Activated CD8-positive, alpha-beta memory T cell treated with anti-CD3 and anti-CD28 coated beads, Interleukin-2, amount 50 U/mL, for 4 hours (primary cell): Measurements from ENCODE around the gene SLC1A4.
"Not testable (repeated sequence)": the region's sequence is repeated elsewhere in the genome, so short reads cannot be mapped to it uniquely, and the experiment has no call there.

Source experiments
- DNase-seq: peaks from one replicate; pipeline ENCODE4 v3.0.0-alpha.2; 2020

Gene SLC1A4

DNA sequence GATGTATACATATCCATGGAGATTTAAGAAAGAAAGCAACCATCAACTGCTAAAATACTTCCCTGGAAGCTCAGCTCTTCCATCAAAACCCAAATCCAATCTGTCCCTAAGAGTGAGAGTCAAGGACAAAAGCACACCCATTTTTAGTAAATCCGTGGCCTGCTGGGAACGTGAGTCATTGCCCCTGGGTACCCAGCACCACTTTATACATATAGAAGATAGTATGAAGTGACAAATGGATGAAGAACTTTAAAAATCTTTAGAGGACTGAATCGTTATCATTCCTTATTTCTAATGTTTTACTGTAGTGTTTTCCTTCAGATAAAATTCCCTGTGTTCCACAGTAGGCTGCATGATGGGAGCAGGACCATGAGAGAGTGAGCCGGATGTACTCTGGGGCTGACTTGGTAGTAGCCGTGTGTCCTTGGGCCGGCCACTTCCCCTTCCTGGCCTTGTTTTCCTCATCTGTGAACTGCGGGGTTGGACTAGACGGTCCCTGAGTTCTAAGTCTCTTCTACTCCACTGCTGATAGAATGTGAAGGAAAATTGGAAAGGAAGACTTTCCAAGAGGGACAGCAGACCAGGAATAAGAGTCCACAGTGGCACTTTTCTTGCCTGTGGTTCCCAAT lies 38.5 kb downstream of the SLC1A4 start:
- no peak for DNase-seq

DNA sequence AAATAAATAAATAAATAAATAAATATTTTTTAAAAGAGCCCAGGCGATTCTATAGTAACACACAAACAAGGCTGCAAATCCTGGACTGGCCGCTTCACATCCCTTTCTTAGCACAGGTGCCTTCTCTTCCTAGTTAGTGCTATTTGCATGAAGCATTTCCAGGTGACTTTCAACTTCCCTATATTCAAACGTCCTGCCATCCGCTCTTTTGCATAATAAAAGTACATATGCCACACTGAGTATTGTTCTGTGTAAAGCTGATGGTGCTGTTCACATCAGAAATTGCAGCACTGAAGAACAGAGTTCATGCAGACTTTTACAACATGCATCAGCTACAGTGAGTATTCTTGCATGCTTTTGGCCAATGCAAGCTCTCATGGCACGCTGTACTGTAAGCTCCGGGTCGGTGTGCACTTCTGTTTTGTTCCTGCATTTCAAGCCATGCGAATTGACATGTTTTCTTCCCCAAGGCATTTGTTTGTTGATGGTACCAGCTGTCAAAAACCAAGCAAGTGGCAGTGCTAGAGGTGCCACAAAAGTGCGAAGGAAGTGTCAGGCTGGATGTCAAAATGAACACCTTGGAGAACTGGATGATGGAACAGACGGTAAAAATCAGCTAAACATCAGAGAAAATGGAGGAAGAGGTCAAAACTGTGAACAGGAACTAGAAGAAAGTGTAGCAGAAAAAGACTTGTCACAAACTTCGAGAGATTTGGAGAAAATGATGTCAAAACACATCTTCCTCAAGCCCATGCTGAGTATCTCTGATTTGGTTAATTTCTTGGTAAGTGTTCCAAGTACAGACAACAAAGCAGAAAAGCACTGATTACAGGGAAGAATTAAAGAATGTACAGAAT lies 41.5 kb downstream of the SLC1A4 start:
- no peak for DNase-seq

DNA sequence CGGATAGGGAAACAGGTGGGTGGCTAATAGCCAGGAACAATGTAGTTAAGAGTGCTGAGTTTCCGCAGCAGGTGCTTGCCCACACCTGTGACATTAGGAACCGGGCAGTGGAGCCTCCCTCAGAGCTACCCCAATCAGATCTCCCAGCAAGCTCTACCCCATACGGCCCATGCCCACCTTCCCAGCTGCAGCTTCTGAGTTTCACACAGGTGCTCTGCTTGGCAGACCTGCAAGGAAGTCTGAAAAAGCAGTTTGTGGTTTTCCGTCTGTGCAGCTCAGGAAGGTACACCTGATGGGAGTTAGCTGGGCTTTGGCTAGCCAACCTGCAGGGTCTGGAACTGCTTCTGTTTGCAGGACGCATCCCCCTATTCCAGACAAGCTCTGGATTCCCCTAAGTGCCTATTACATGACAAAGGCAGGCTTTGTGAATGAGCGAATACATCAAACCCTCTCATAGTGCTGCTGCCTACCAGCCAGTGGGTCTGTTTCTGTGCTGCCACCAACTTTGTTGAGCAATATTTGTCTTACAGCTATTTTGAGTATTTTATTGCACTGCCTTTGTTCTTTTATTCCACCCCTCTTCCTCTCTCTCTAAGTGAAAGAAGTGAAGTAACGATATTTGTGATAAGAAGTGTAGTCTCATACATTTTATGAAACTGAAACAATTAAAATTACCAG lies 42.3 kb downstream of the SLC1A4 start:
- DNase-seq = no peak

DNA sequence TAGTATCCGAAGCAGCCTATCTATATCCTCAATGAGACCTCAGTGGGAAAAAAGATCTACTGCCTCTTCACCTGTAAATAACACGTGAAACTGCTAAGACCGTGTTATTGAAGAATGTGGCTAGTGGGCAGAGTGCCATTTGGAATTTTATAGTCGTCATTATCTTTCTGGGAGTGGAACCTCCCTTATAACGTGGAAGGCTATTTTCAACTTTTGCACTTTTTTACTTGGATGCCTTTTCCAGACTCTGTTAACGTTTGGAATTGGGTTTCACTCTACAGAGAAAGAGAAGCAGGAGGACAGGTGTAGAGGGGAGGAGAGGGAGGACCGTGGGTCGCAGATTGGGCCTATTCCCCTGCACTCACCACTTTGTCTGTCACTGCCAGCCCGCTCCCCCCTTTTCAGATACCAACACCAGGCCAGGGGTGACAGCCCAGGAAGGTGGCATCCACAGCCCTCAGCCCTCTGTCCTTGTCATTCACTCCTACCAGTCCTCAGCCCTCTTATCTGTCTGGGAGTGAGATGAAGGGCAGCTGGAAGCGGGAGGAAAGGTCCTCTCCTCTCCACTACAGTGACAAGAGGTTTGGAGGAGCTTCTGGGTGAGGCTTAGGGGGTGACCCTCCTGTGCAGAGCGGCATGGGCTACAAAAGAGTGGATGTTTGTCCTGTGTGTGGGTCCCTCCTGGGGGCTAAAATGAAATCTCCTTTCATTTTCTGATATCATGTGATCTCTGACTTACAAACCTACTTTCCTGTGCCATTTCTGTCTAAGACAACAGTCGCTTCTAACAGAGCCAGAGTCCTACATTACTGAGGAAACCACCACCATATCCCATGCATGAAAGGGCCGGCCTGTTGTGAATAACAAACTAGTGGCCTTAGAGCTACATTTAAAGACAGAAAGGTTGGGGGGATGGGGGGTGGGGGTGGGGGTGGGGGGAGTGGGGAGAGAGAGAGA lies 43.1 kb downstream of the SLC1A4 start:
- DNase-seq = no peak

DNA sequence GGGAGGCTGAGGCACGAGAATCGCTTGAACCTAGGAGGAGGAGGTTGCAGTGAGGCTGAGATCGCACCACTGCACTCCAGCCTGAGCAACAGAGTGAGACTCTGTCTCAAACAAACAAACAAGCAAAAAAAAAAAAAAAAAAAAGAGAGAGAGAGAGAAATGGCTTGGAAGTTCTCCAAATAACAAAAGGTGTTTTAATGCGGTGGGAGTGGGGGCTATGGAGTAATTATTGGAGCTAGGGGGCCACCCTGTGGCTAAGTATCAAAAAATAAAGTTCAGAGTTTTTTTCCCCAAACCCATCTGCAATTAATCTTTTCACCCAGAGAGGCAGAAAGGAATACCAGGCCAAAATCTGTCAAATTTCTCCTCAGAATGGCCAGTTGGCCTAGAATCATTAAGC lies 44.0 kb downstream of the SLC1A4 start:
- no peak for DNase-seq

DNA sequence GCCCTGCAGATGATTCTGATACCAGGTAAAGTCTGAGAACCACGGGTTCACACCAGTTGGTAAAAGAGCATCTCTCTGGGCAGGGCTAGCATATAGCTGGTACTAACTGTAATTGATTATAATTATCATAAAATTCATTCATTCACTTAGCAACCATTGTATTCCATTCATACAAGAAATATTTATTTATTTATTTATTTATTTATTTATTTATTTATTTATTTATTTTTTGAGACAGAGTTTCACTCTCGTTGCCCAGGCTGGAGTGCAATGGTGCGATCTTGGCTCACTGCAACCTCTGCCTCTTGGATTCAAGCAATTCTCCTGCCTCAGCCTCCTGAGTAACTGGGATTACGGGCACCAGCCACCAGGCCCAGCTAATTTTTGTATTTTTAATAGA lies 44.5 kb downstream of the SLC1A4 start:
- not testable (repeated sequence) for DNase-seq

DNA sequence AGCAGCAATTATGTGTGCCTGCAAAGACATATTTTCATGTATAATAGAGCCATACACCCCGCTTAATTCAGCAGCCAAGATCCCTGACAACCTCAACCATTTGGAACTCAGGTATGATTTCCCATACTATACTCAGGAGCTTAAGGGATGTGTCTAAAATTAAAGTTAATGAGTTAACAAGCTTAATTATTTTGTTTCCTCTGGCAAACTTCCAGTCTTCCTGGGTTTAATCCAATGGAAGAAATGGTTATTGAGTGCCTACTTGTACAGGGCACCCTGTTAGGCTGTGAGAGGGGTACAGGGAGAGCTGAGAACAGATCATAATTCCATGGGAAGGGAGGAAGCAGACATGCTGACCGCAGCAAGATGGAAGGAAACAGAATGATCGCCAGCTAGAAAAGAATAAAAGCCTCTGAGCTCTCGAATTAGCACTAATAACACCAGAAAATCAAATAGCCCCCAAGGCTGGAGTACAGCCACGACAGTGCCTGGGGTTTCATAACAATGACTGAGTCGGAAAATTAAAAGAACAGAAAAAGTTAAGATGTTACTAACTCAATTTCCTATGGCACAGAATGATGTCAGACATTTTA lies 46.2 kb downstream of the SLC1A4 start:
- DNase-seq = no peak

DNA sequence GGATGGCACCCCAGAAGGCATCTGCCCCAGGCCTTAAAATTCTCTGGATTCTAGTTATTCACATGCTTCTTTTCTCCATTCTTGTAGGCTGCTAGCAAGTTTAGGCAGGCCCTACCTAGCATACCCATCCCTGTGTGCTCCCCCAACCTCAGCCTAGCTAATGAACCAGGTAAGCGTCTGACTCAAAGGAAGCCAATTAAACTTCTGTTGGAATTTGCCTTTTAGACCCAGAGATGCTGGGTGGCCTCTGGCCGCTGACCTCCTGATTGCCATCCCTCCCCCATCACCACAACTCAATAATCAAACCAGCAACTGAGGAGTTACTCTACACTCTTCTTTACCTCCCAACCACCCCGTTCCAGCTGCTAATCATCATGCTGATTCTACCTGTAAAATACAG lies 48.0 kb downstream of the SLC1A4 start:
- DNase-seq = no peak

DNA sequence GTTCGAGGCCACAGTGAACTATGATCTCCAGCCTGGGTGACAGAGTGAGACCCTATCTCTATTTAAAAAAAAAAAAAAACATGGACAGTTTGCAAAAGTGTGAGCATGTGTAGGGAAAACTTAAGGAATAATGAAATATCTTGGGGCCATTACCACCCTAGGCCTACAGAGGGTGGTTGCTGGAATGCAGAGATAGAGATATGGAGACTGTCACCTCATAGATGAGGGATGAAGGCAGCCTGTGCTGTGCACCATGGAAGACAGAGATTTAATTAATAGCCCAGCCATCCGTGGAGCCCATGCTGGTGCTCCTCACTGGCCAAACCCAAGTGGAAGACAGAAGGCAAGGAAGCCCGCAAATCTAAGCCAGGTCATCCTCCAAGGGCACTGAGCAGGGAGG lies 50.4 kb downstream of the SLC1A4 start:
- no peak for DNase-seq

DNA sequence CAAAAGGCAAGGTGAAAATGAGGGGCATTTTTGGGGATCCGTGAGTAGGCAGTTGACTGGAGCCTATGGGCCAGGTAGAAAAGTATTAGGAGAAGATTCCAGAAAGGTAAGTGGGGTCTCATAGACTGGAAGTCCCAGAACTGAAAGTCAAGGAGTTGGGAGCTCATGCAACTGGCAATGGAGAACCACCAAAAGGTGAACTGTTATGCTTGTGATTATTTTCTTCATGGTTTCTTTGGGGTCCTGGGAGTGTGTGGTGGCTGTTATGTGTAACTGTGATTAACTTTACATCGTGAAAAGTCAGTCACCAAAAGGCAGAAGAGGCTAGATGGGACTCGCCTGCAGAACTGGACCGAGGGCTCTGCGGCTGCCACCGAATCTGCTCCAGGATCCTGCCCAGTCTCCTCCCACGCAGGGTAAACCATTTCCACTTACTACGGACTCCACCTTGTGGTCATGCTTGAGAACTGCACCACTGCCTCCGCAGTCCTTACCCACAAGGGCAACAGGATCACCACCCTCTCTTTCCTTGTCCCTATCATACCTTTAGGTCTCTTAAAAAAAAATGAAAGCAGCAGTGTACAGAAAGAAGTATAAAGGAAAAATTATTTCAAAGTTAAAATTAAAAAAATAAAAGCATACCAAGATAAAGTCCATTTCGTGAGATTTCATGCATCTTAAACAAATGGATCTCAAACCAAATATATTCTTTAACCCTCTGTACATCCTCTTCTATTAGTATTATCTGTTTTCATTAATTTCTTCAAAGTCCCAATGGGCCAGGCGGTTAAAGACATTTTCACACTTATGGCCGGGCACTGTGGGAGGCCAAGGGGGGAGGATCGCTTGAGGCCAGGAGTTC lies 51.4 kb downstream of the SLC1A4 start:
- DNase-seq = peak; percentile 76

DNA sequence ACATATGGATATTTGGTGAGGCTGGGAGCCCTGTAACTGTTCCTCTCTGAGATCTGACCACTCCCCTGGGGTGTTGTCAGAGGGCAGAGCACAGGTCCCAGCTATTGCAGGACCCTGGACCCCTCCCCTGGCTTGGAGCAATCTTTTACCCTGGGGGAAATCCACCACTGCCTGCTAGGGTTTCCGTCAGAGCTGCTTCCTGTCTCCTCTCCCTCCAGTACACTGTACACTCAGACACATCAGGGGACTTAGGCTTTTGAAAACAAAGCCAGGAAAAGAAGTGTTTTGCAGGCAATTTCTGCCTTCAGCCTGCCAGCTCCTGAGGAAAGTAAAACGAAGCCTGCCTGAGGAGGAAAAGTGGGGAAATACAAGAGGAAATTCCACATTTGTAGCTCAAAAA lies 53.8 kb downstream of the SLC1A4 start:
- DNase-seq = no peak

DNA sequence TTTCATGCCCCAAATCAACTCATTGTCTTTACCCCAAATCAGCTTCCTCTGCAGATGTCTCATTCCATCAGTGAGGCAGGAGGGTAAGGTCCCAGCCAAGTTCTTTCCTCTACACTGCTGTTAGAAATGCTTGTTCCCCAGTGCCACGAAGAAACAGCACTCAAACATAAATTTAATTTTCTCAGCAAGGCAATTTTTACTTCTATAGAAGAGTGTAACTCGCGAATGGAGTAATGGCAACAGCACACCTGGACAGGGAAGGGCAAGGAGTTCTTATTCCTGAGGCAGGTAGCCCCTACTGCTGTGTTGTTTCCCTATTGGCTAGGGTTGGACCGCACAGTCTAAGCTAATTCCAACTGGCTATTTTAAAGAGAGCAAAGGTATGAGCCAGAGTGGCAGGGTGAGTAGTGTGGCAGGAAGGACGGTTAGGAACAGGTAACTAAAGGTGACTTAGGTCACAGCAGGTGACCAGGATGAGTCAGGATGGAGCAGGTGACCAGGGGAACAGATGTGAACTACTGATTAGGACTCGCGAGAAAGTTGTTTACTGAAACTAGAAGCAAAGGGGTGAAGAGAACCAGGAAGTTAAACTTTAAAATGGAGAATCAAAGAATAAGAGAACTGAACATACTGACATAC lies 55.0 kb downstream of the SLC1A4 start:
- DNase-seq = no peak

DNA sequence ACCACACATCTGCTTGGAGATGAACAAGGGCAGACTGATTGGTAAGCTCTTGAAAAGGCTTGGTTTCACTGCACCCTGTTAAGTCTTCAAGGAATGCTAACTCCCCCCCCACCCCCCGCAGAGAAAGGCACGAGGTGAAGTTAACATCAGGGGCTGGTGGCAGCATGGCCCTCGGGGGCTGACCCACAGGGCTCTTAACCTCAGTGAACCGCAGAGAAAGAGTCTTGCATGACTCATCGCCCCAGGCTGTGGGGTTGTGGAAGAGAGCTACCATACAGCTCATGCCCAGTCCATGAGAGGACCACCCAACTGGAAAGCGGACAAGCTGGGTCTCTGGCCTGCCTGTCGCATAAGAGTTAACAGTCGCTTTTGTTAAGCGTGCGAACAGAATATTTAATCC lies 56.5 kb downstream of the SLC1A4 start:
- DNase-seq = no peak

DNA sequence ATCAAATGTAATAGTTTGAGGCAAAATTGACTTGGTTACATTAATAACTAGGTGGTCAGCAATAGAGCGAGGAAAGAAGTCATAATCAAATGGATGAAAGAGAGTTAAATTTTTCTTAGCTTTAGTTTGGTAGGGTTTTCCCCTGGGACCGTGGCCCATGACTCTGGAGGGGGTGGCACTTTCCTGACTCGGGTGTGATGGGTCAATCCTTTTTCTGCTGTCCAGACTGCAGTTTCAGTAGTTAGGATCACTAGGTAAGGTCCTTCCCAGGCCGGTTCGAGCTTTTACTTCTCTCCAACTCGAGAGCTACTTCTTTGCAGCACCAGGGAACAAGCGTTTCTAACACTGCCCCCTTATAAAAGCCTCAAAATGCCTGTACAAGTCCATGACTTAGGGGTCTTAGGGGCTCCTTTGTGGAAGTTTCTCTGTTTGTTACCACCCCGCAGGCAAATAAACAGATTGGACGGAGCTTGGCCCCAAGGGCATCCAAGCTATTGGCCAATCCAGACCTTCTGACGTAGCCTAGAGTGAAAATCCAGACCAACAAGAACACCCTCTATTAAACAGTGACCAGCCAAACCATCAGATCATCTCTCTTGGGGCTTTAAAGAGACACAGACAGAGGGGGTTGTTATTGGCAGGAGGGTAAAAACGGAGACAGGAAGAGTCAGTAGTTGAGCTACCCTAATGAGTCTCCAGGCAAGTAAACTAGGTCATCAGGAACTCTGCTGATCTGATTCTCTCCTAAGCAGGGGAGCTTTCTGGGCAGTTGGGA lies 57.6 kb downstream of the SLC1A4 start:
- no peak for DNase-seq

DNA sequence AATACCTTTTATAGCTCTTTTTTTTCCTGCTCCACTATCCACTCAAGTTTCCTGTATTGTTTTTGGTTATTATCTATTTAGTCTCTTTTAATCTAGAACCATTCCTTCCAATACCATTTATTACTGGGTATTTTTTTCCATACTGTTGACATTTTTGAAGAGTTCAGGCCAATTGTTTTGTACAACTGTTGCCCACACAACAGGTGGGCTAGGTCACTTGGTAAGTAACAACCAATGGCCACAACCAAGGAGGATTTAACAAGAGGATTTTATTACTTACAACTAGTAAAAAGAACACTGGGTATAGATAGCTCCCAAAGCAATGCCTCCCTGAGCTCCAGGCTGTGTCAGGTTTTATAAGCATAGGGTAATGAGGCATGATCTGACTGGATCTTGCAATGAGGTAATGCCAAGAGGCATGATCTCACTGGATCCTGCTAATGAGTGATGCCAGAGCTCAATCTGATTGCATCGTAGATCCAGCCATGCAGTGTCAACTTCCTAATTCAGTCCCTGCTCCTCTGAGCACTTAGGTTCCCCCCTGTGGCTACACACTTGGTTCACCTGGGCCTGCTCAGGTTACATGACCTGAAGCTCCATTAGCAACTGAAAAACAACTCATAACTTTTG lies 59.9 kb downstream of the SLC1A4 start:
- no peak for DNase-seq

DNA sequence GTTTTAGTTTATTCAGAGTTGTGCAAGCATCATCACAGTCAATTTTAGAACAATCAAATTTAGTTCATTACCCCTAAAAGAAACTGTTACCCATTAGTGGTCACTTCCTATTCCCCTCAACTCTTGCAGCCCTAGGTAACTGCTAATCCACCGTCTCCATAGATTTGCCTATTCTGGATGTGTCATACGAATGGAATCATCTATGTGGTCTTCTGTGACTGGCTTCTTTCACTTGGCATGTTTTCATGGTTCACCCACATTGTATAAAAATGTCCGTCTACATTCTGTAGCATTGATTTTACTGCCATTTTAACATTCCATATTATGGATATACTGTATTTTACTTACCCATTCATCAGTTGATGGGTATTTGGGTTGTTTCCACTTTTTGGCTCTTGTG lies 61.7 kb downstream of the SLC1A4 start:
- no peak for DNase-seq

DNA sequence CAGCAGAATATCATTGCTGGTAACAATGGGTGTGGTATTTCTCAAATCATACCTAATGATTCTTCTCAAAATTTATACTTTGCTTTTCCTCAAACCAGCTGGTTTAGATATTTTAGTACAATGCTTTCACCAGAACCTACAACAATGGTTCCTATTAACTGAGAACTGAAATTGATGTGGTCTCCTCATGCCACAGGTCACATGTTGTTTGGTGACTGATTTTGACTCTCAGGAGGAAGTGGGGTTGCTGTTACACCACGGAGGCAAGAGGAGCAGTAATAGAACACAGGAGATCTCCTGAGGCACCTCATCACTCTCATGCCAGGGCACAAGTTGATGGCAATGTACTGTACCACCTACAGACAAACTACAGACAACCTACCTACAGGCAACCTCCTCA lies 64.0 kb downstream of the SLC1A4 start:
- DNase-seq = no peak

DNA sequence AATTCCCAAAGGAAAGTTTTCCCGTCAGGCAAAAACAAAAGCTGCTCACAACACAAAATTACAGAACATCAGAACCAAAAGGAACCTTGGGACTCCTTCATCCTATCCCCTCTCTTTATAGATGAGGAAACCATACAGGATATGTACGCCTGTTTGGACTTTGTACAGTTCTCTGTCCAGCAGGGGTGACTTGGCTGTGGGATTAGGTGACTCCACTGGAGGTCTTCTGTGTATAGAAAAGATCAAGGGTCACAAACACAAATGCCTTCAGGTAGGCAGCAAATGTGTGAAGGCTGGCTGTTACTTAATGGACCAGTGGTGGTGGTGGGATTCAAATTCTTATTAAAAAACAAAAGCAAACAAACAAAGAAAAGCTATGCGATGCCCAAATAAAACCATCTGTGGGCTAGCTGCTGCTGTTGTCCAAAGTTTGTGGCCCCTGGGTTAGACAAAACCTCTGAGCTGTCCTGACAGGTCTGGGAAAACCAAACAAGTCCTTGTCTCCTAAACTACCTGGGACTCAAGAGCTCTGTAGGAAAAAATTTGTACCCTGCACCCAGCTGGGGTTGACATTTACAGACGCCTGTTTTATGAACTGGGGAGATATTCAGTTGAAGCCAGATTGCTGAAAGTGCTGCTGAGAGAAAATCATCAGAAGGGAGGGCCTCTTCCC lies 65.7 kb downstream of the SLC1A4 start:
- DNase-seq = no peak
